ENCODE results near the gene TAS2R60. TPM values are rescaled to one million over a fixed set of nuclear protein-coding genes. Genes with fewer than 3 reads are reported as not detected.

Gene TAS2R60
- total and polyA plus RNA-seq, 9 of the 15 experiments (the other 6 are each of a cell fraction or from before 2014, with no cell fraction given), result 0.08 TPM; not detected in 8

GRCh38 chr7:143463957-143464356 is 20.7 kb downstream of the TAS2R60 start:
- POLR2A ChIA-PET, result interaction anchor here (0.6 kb wide), 1 partner anchor 1134 kb away, joined by 3 read pairs; no protein-coding TSS in a partner anchor

More at GRCh38 chr7:143463957-143464356, 20.7 kb downstream of the TAS2R60 start:
- Histone ChIP-seq H3K27ac (ENCODE audit: extremely low read depth, low read depth, low read length) (no peak overlapping the region), H3K9me3 (replicated peaks; ENCODE audit: control insufficient read depth, insufficient read depth, low read depth, low read length) (peaks cover 6% of the 10 kb centered on the region; the same call in 1 of the 2 replicates), H3K4me3 (no peak overlapping the region), H3K9me1 (ENCODE audit: control insufficient read depth, insufficient read depth, low read length) (no peaks in the 10 kb centered on the region), H3K4me1 (replicated peaks in 1 of 2; ENCODE audit: control insufficient read depth in 2 of 2, insufficient read depth in 2 of 2, low read length in 2 of 2) (no peaks in the 10 kb centered on the region), H3K36me3 (ENCODE audit: control insufficient read depth, insufficient read depth, low read length) (no peaks in the 10 kb centered on the region), H3K9ac (ENCODE audit: insufficient read depth in 1 of 2, low read depth in 2 of 2, low read length in 2 of 2) (no peak overlapping the region), H3K4me2 (ENCODE audit: insufficient read depth, low read length) (no peak overlapping the region), H4K20me1 (replicated peaks; ENCODE audit: control insufficient read depth, insufficient read depth, low read length) (no peaks in the 10 kb centered on the region), H2AFZ (ENCODE audit: low read depth, low read length) (no peak overlapping the region), H3K79me2 (ENCODE audit: control insufficient read depth, insufficient read depth, low read length) (no peaks in the 10 kb centered on the region), H3K27me3 (ENCODE audit: control insufficient read depth in 2 of 2, insufficient read depth in 2 of 2, low read length in 2 of 2) (peaks cover 4 to 6% of the 10 kb centered on the region in 2 experiments; a peak in 3 of 5 replicates)
- DNase-seq (ENCODE audit: extremely low read depth in 1 of 4, low spot score in 3 of 4) (no peak), FAIRE-seq (no peak), ATAC-seq (no peak)
- in situ Hi-C loops (cut with MboI) (no loop called here), intact Hi-C loops (cut with micrococcal nuclease) (no loop called here)
- no TSS peak for BruUV-seq (replicated peaks)
- WGBS (ENCODE audit: insufficient coverage, low coverage, missing lambda C conversion rate), result 0% methylated on average over 1 of the region's 1 CpG
- CTCF ChIA-PET (ENCODE audit: low intra/inter-chr PET ratio), result no interaction called here
- TF ChIP-seq NFE2 (IDR thresholded peaks at IDR 0.05; ENCODE audit: low read depth) (no peak), BCOR (IDR thresholded peaks at IDR 0.05) (no peak), NR2C2 (CRISPR knock-in tag; IDR thresholded peaks at IDR 0.05) (no peak), NR2C2 (tag; IDR thresholded peaks at IDR 0.05) (no peak), GTF2E2 (tag; IDR thresholded peaks at IDR 0.05) (no peak), CGGBP1 (CRISPR knock-in tag; IDR thresholded peaks at IDR 0.05) (no peak), JUND (IDR thresholded peaks at IDR 0.05; ENCODE audit: borderline replicate concordance, low read depth, low read length) (no peak), JUND (tag; IDR thresholded peaks at IDR 0.05; ENCODE audit: borderline replicate concordance, low read depth, low read length) (no peak), NFXL1 (CRISPR knock-in tag; IDR thresholded peaks at IDR 0.05) (no peak), ZFP36 (IDR thresholded peaks at IDR 0.05; ENCODE audit: low read depth, low read length, partially characterized antibody) (no peak), ZNF324 (CRISPR knock-in tag; IDR thresholded peaks at IDR 0.05) (no peak)
- TF ChIP-seq, protein P1, sequence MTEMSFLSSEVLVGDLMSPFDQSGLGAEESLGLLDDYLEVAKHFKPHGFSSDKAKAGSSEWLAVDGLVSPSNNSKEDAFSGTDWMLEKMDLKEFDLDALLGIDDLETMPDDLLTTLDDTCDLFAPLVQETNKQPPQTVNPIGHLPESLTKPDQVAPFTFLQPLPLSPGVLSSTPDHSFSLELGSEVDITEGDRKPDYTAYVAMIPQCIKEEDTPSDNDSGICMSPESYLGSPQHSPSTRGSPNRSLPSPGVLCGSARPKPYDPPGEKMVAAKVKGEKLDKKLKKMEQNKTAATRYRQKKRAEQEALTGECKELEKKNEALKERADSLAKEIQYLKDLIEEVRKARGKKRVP (CRISPR knock-in tag; IDR thresholded peaks at IDR 0.05), result no peak
- TF ChIP-seq, protein P2, sequence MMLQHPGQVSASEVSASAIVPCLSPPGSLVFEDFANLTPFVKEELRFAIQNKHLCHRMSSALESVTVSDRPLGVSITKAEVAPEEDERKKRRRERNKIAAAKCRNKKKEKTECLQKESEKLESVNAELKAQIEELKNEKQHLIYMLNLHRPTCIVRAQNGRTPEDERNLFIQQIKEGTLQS (IDR thresholded peaks at IDR 0.05), result no peak
- TF ChIP-seq, protein P2 (CRISPR knock-in tag; conservative IDR thresholded peaks at IDR 0.05), result no peak
- TF ChIP-seq, protein P3, sequence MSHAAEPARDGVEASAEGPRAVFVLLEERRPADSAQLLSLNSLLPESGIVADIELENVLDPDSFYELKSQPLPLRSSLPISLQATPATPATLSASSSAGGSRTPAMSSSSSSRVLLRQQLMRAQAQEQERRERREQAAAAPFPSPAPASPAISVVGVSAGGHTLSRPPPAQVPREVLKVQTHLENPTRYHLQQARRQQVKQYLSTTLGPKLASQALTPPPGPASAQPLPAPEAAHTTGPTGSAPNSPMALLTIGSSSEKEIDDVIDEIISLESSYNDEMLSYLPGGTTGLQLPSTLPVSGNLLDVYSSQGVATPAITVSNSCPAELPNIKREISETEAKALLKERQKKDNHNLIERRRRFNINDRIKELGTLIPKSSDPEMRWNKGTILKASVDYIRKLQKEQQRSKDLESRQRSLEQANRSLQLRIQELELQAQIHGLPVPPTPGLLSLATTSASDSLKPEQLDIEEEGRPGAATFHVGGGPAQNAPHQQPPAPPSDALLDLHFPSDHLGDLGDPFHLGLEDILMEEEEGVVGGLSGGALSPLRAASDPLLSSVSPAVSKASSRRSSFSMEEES (CRISPR knock-in tag; IDR thresholded peaks at IDR 0.05), result no peak
- TF ChIP-seq, protein P4, sequence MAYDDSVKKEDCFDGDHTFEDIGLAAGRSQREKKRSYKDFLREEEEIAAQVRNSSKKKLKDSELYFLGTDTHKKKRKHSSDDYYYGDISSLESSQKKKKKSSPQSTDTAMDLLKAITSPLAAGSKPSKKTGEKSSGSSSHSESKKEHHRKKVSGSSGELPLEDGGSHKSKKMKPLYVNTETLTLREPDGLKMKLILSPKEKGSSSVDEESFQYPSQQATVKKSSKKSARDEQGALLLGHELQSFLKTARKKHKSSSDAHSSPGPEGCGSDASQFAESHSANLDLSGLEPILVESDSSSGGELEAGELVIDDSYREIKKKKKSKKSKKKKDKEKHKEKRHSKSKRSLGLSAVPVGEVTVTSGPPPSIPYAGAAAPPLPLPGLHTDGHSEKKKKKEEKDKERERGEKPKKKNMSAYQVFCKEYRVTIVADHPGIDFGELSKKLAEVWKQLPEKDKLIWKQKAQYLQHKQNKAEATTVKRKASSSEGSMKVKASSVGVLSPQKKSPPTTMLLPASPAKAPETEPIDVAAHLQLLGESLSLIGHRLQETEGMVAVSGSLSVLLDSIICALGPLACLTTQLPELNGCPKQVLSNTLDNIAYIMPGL (CRISPR knock-in tag; IDR thresholded peaks at IDR 0.05), result no peak
